ENCODE data around the gene RSF1. TPM values are rescaled to one million over a fixed set of nuclear protein-coding genes. Genes with fewer than 3 reads are reported as not detected.
A peak's percentile ranks its signal among the peaks of the same experiment; 100 is the strongest.

The RSF1 gene
- total RNA-seq, 1 experiment from 2014 or later: 79.8 TPM

DNA sequence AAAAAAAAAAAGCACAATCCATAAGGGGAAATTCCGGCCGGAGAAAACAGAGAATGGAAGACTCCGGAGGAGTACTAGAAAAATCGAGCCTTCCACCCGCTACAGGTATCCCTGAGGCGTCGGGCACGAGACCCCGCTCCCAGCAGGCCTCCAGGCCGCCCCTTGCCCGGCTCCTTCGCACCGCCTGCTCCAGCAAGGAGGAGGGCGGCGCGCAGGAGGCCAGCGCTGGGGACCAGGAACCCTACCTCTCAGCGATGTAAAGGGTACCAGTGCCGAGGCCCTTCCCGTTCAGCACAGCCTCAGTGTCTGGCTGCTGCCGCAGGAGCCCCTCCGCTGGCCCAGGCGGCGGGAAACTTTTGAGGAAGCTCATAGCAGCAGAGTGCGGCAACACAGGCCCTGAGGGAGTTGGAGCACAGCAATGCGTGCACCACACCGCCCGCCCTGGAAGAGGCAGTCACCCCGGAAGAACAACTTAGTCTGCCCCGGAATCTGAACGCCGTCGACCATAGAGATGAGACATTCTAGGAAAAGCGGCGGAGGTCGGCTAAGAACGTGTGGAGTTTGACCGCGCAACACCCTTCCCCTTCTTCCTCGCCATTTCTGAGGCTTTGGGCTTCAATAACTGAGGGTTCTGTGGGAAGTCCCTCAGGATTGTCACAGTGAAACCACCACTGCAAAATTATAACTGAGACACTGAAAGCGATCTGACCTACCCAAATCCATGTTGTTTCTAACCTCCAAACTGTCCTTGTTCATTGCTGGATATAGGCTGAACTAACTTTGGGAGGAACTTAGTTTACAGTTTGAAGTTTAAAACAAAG is 183.0 kb downstream of the RSF1 start, which contains the start of gene CLNS1A (continued):
- TF ChIP-seq, protein P1, sequence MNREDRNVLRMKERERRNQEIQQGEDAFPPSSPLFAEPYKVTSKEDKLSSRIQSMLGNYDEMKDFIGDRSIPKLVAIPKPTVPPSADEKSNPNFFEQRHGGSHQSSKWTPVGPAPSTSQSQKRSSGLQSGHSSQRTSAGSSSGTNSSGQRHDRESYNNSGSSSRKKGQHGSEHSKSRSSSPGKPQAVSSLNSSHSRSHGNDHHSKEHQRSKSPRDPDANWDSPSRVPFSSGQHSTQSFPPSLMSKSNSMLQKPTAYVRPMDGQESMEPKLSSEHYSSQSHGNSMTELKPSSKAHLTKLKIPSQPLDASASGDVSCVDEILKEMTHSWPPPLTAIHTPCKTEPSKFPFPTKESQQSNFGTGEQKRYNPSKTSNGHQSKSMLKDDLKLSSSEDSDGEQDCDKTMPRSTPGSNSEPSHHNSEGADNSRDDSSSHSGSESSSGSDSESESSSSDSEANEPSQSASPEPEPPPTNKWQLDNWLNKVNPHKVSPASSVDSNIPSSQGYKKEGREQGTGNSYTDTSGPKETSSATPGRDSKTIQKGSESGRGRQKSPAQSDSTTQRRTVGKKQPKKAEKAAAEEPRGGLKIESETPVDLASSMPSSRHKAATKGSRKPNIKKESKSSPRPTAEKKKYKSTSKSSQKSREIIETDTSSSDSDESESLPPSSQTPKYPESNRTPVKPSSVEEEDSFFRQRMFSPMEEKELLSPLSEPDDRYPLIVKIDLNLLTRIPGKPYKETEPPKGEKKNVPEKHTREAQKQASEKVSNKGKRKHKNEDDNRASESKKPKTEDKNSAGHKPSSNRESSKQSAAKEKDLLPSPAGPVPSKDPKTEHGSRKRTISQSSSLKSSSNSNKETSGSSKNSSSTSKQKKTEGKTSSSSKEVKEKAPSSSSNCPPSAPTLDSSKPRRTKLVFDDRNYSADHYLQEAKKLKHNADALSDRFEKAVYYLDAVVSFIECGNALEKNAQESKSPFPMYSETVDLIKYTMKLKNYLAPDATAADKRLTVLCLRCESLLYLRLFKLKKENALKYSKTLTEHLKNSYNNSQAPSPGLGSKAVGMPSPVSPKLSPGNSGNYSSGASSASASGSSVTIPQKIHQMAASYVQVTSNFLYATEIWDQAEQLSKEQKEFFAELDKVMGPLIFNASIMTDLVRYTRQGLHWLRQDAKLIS (CRISPR knock-in tag; IDR thresholded peaks at IDR 0.05; ENCODE audit: borderline replicate concordance): no peak
- TF ChIP-seq ZNF219 (CRISPR knock-in tag; IDR thresholded peaks at IDR 0.05; ENCODE audit: borderline replicate concordance) (no peak), CBFB (CRISPR knock-in tag; IDR thresholded peaks at IDR 0.05; ENCODE audit: low read depth) (no peak), ELF4 (CRISPR knock-in tag; IDR thresholded peaks at IDR 0.05; ENCODE audit: low read depth) (0 out of 2 replicates have a peak, but pooled peaks have one; percentile 64), ZNF425 (CRISPR knock-in tag; conservative IDR thresholded peaks at IDR 0.05) (no peak), PRDM15 (CRISPR knock-in tag; IDR thresholded peaks at IDR 0.05) (0 out of 2 replicates have a peak, but pooled peaks have one; percentile 22), ZNF138 (CRISPR knock-in tag; conservative IDR thresholded peaks at IDR 0.05) (no peak), ZSCAN18 (CRISPR knock-in tag; IDR thresholded peaks at IDR 0.05) (no peak), CREB1 (CRISPR knock-in tag; IDR thresholded peaks at IDR 0.05) (no peak)
- TF ChIP-seq, protein P2, sequence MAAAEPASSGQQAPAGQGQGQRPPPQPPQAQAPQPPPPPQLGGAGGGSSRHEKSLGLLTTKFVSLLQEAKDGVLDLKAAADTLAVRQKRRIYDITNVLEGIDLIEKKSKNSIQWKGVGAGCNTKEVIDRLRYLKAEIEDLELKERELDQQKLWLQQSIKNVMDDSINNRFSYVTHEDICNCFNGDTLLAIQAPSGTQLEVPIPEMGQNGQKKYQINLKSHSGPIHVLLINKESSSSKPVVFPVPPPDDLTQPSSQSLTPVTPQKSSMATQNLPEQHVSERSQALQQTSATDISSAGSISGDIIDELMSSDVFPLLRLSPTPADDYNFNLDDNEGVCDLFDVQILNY (CRISPR knock-in tag; IDR thresholded peaks at IDR 0.05): peak; percentile 84
- TF ChIP-seq, protein P3, sequence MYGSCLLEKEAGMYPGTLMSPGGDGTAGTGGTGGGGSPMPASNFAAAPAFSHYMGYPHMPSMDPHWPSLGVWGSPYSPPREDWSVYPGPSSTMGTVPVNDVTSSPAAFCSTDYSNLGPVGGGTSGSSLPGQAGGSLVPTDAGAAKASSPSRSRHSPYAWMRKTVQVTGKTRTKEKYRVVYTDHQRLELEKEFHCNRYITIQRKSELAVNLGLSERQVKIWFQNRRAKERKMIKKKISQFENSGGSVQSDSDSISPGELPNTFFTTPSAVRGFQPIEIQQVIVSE (CRISPR knock-in tag; IDR thresholded peaks at IDR 0.05; ENCODE audit: borderline replicate concordance): no peak

Measured in WTC11 (cell line).